Kidney epithelial cell (primary cell): Measurements from ENCODE around the gene CREB5. TPM values are rescaled to one million over a fixed set of nuclear protein-coding genes. Genes with fewer than 3 reads are reported as not detected.

Experiments
- DNase-seq: peaks from one replicate; pipeline ENCODE4 v3.0.0-alpha.2; 2010; ENCODE audit warnings: low read depth
- H3K27me3 ChIP-seq: 2 replicates; pipeline ENCODE4 v1.6.0; 2011; ENCODE audit warnings: low read length; ENCODE audit not compliant: control insufficient read depth, insufficient read depth
- H3K36me3 ChIP-seq: 2 replicates; pipeline ENCODE4 v1.5.1; 2011; ENCODE audit warnings: low read length; ENCODE audit not compliant: control insufficient read depth, insufficient read depth
- H3K4me3 ChIP-seq: 2 replicates; pipeline ENCODE4 v1.5.1; 2011; ENCODE audit warnings: low read depth, mild to moderate bottlenecking, control low read depth, low read length
- CTCF ChIP-seq: IDR thresholded peaks from 2 replicates; pipeline ENCODE4 v1.5.1; 2011; ENCODE audit warnings: mild to moderate bottlenecking, moderate library complexity, low read length, control low read depth, inconsistent platforms; ENCODE audit not compliant: insufficient read depth, poor library complexity, severe bottlenecking
- total RNA-seq: library from RNA; depleted of rRNA; stranded (reverse); fragments of >200 nt; gene quantifications from 2 replicates; pipeline ENCODE4 v1.2.3, GENCODE V29; 2015

CREB5 gene
- total RNA-seq, 1 donor from 2014 or later: 27.9 TPM

- no peak for TF ChIP-seq CTCF
- H3K27me3 ChIP-seq: no peaks in the 10 kb centered on the region
- no peak for DNase-seq
- no peaks in the 10 kb centered on the region for H3K36me3 ChIP-seq
- no peak overlapping the region for H3K4me3 ChIP-seq
These were observed 289.4 kb downstream of the CREB5 start for GRCh38 chr7:28701731-28702130.

- Histone ChIP-seq H3K4me3 (no peak overlapping the region), H3K27me3 (no peaks in the 10 kb centered on the region), H3K36me3 (no peaks in the 10 kb centered on the region)
- no peak for TF ChIP-seq CTCF
- no peak for DNase-seq
These were observed 289.9 kb downstream of the CREB5 start for GRCh38 chr7:28702171-28702570.

- no peak for TF ChIP-seq CTCF
- Histone ChIP-seq H3K4me3 (no peak overlapping the region), H3K36me3 (no peaks in the 10 kb centered on the region), H3K27me3 (no peaks in the 10 kb centered on the region)
- no peak for DNase-seq
These were observed 290.9 kb downstream of the CREB5 start for GRCh38 chr7:28703037-28703765.

GRCh38 chr7:28704706-28705105 is 292.4 kb downstream of the CREB5 start:
- no peaks in the 10 kb centered on the region for H3K36me3 ChIP-seq
- no peak for DNase-seq

GRCh38 chr7:28705350-28705749 is 293.0 kb downstream of the CREB5 start:
- Histone ChIP-seq H3K36me3 (no peaks in the 10 kb centered on the region), H3K27me3 (no peaks in the 10 kb centered on the region), H3K4me3 (no peak overlapping the region)
- TF ChIP-seq CTCF: no peak
- no peak for DNase-seq

More at GRCh38 chr7:28704706-28705105, 292.4 kb downstream of the CREB5 start:
- TF ChIP-seq CTCF: no peak
- no peaks in the 10 kb centered on the region for H3K27me3 ChIP-seq
- no peak overlapping the region for H3K4me3 ChIP-seq

- Histone ChIP-seq H3K27me3 (no peaks in the 10 kb centered on the region), H3K36me3 (no peaks in the 10 kb centered on the region), H3K4me3 (no peak overlapping the region)
- DNase-seq: no peak
- TF ChIP-seq CTCF: no peak
These were observed 294.3 kb downstream of the CREB5 start for GRCh38 chr7:28706584-28706983.
